Measurements from ENCODE around the gene TIMP1. TPM values are rescaled to one million over a fixed set of nuclear protein-coding genes. Genes with fewer than 3 reads are reported as not detected.
A peak's percentile ranks its signal among the peaks of the same experiment; 100 is the strongest.

TIMP1 gene
- total and polyA plus RNA-seq, 2 experiments from 2014 or later = 39.0 to 117 TPM

DNA sequence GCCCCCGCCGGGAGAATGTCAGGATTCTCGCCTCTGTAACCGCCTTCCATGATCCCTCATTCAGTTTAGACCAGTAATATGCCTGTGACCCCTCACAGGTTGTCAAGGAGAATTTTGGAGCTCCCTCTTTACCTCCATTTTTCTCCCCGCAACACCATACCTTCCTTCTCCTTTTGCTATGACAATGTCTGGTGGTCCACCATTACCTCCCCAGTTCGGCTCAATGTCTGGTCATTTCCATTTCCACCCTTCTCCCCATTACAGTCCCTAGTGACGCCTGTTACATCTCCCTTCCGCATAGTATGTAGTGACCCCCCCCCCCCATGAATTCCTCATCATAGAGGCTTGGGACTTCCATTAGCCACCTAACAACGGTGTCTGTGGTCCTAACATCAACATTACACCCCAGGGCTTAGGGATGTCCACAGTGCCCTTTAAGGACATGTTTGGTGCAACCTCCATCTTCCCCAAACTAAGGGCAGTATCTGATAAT is 20.5 kb upstream of the TIMP1 start (continued):
- TF ChIP-seq CTCF (conservative IDR thresholded peaks at IDR 0.05; ENCODE audit: low read depth in 2 of 2) = no peak
- no peak for TF ChIP-seq REST (IDR thresholded peaks at IDR 0.05; ENCODE audit: unreplicated experiment)
- no peak for TF ChIP-seq CREB1 (CRISPR knock-in tag; IDR thresholded peaks at IDR 0.05; ENCODE audit: low read depth)
- no peak for TF ChIP-seq POLR2AphosphoS5 (IDR thresholded peaks at IDR 0.05; ENCODE audit: low read depth)
- TF ChIP-seq ZNF114 (CRISPR knock-in tag; IDR thresholded peaks at IDR 0.05) = no peak
- TF ChIP-seq, protein P1, sequence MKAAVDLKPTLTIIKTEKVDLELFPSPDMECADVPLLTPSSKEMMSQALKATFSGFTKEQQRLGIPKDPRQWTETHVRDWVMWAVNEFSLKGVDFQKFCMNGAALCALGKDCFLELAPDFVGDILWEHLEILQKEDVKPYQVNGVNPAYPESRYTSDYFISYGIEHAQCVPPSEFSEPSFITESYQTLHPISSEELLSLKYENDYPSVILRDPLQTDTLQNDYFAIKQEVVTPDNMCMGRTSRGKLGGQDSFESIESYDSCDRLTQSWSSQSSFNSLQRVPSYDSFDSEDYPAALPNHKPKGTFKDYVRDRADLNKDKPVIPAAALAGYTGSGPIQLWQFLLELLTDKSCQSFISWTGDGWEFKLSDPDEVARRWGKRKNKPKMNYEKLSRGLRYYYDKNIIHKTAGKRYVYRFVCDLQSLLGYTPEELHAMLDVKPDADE (IDR thresholded peaks at IDR 0.05) = no peak
- no peak for TF ChIP-seq EZH2 (IDR thresholded peaks at IDR 0.05; ENCODE audit: low read depth, unreplicated experiment)
- no peak for TF ChIP-seq EZH2phosphoT487 (IDR thresholded peaks at IDR 0.05; ENCODE audit: unreplicated experiment)

GRCh38 chrX:47562615-47563243 is 19.5 kb upstream of the TIMP1 start:
- no peaks in the 10 kb centered on the region for H3K36me3 ChIP-seq (ENCODE audit: insufficient read depth)
- H3K4me1 ChIP-seq (ENCODE audit: insufficient read depth) = no peaks in the 10 kb centered on the region
- ATAC-seq (no peak), DNase-seq (ENCODE audit: low spot score) (peak; percentile 27)
- no peak overlapping the region for H3K27ac Mint-ChIP-seq
- no peak overlapping the region for H3K4me3 ChIP-seq
- peak overlapping the region; percentile 66; the same call in 2 of the 3 replicates for H3K4me3 Mint-ChIP-seq
- no peaks in the 10 kb centered on the region for H3F3A ChIP-seq (replicated peaks; ENCODE audit: low read depth)
- H4K20me1 ChIP-seq (replicated peaks; ENCODE audit: insufficient read depth) = no peaks in the 10 kb centered on the region
- H3K27ac ChIP-seq (ENCODE audit: low read depth) = no peak overlapping the region
- no peaks in the 10 kb centered on the region for H3K27me3 ChIP-seq (ENCODE audit: insufficient read depth)
- TF ChIP-seq POLR2AphosphoS5 (IDR thresholded peaks at IDR 0.05; ENCODE audit: low read depth) = no peak
- TF ChIP-seq ZNF114 (CRISPR knock-in tag; IDR thresholded peaks at IDR 0.05) = no peak
- TF ChIP-seq CTCF (conservative IDR thresholded peaks at IDR 0.05; ENCODE audit: low read depth in 2 of 2) = peak; percentile 44 to 60
- H3K9me3 Mint-ChIP-seq = no peaks in the 10 kb centered on the region
- H3K27me3 Mint-ChIP-seq (ENCODE audit: insufficient read depth, low read depth, poor library complexity) = no peaks in the 10 kb centered on the region
- no peaks in the 10 kb centered on the region for H3K9me2 ChIP-seq (ENCODE audit: insufficient read depth)
- peaks cover 9% of the 10 kb centered on the region; the same call in 1 of the 2 replicates for H3K79me2 ChIP-seq (replicated peaks; ENCODE audit: insufficient read depth)
- no peak overlapping the region for H2AFZ ChIP-seq
- peaks cover 17% of the 10 kb centered on the region for H3K4me1 Mint-ChIP-seq
- no peak overlapping the region for H3K4me2 ChIP-seq
- H3K36me3 Mint-ChIP-seq (ENCODE audit: low read depth) = peaks cover 33% of the 10 kb centered on the region

Data from GM23338 (cell line).